Psoas muscle (tissue), 8 donors: ENCODE results near the gene FAM83C. TPM values are rescaled to one million over a fixed set of nuclear protein-coding genes. Genes with fewer than 3 reads are reported as not detected.
"Not testable (repeated sequence)": the region's sequence is repeated elsewhere in the genome, so short reads cannot be mapped to it uniquely, and the experiment has no call there.

Experiments used
- ATAC-seq, 4 donors: fragments of 200-7000 bp; cut with Tn5 transposase; one replicate each; pipeline ENCODE4 v1.9.1; 2020; ENCODE audit warnings: moderate library complexity in 3 of 4, mild to moderate bottlenecking in 2 of 4
- DNase-seq, 2 donors: peaks; one replicate each; pipeline ENCODE4 v3.0.0-alpha.2; 2020
- H3K27ac ChIP-seq: fragments of 200-600 bp; one replicate; pipeline ENCODE4 v1.8.0; 2022
- H3K27me3 ChIP-seq, 3 donors: fragments of 200-600 bp in 1 of 3; one replicate each; pipeline versions ENCODE4 v1.6.1 to v1.8.0; 2013 to 2022; ENCODE audit warnings: low read length in 2 of 3, mild to moderate bottlenecking in 2 of 3, moderate library complexity in 1 of 3; ENCODE audit not compliant: insufficient read depth in 3 of 3
- H3K36me3 ChIP-seq, 2 donors: fragments of 200-600 bp in 1 of 2; one replicate each; pipeline versions ENCODE4 v1.6.1 to v1.8.0; 2013 to 2022; ENCODE audit warnings: low read depth in 1 of 2, mild to moderate bottlenecking in 1 of 2, moderate library complexity in 1 of 2; ENCODE audit not compliant: insufficient read depth in 1 of 2
- H3K4me1 ChIP-seq: fragments of 200-600 bp; one replicate; pipeline ENCODE4 v1.8.0; 2022
- H3K4me3 ChIP-seq: fragments of 200-600 bp; one replicate; pipeline ENCODE4 v1.8.0; 2022; ENCODE audit warnings: mild to moderate bottlenecking
- H3K9me3 ChIP-seq: fragments of 200-600 bp; one replicate; pipeline ENCODE4 v1.8.0; 2022
- CTCF ChIP-seq: fragments of 200-600 bp; IDR thresholded peaks from one replicate; pipeline ENCODE4 v1.8.0; 2022; ENCODE audit warnings: antibody characterized with exemption
- WGBS, 3 donors: extraction: QIAGEN DNeasy Blood & Tissue Kit; methylation state at CpG; one replicate each; pipeline versions ENCODE4 v1.1.6 to v1.1.7; 2013; 5-methylcytosine and 5-hydroxymethylcytosine counted together
- intact Hi-C, 2 donors: fragments of 100-400 bp; cut with DNase I; formaldehyde crosslinking; loops; one replicate each; pipeline versions ENCODE4 v1.11.0 to v1.14.2; 2022
- polyA plus RNA-seq, 3 donors: library from polyadenylated mRNA; stranded (reverse); fragments of 200-250 nt; gene quantifications; one replicate each; pipeline ENCODE4 v1.2.3, GENCODE V29; 2013
- total RNA-seq, 4 donors: library from RNA; stranded (reverse); fragmentation: NEBNext Ultra II Directional in 2 of 4; extraction: Animal tissue kit (Norgen Biotek cat#: 25700) in 2 of 4; gene quantifications; one replicate each; pipeline versions ENCODE4 v1.2.1 to v1.2.4, GENCODE V29; 2021 to 2023
- donor health status: healthy with polysubstance abuse.
- donor health status: DM: no; HTN: no; CAD: no; lungs with moderate emphysema.
- donor health status: Bipolar disorder and iron deficiency.
- donor health status: healthy.
- donor health status: DM: yes; HTN: yes; CAD: no.
- donor health status: DM: no; HTN: no; CAD: no.
- donor health status: DM: no; HTN: no; CAD: no.
- donor health status: DM: yes; HTN: yes; CAD: no.

The FAM83C gene
- total and polyA plus RNA-seq, 7 donors, result 0.04 to 0.07 (median 0.04) TPM; not detected in 4

GRCh38 chr20:35257175-35257909 is 34.9 kb downstream of the FAM83C start:
- no peak for ATAC-seq
- WGBS, 3 donors, result 62 to 67% (median 64%) methylated on average over 8 of the region's 8 CpGs

GRCh38 chr20:35254448-35254999 is 37.7 kb downstream of the FAM83C start:
- no peak for ATAC-seq
- TF ChIP-seq CTCF, result no peak

More at GRCh38 chr20:35257175-35257909, 34.9 kb downstream of the FAM83C start:
- no peaks in the 10 kb centered on the region for H3K9me3 ChIP-seq
- no peak overlapping the region for H3K27ac ChIP-seq
- no peaks in the 10 kb centered on the region for H3K4me1 ChIP-seq
- no peak for TF ChIP-seq CTCF
- no peaks in the 10 kb centered on the region for H3K36me3 ChIP-seq
- no peaks in the 10 kb centered on the region for H3K27me3 ChIP-seq
- DNase-seq, result no peak
- intact Hi-C loops, result no loop called here
- H3K4me3 ChIP-seq, result no peak overlapping the region

DNA sequence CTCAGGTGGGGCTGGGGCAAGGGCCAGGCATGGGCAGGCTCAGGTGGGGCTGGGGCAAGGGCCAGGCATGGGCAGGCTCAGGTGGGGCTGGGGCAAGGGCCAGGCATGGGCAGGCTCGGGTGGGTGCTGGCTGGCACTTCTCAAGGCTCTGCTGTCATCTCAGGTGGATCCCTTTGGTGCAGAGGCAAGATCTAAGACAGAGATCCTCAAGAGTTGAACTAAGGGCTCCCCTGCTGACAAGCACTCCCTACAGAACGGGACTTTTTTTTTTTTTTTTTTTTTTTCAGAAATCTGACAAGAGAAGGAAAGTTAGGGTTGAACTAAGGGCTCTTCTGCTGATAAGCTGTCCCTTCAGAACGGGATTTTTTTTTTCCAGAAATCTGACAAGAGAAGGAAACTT is 39.2 kb downstream of the FAM83C start:
- no peaks in the 10 kb centered on the region for H3K4me1 ChIP-seq
- no peak overlapping the region for H3K4me3 ChIP-seq
- 67 to 81% (median 75%) methylated on average over 3 of the region's 3 CpGs for WGBS, 3 donors
- intact Hi-C loops, result no loop called here
- DNase-seq (no peak), ATAC-seq (no peak)
- no peaks in the 10 kb centered on the region for H3K9me3 ChIP-seq
- H3K27ac ChIP-seq, result no peak overlapping the region
- H3K27me3 ChIP-seq, result no peaks in the 10 kb centered on the region
- TF ChIP-seq CTCF, result no peak
- H3K36me3 ChIP-seq, result no peaks in the 10 kb centered on the region

More at GRCh38 chr20:35254448-35254999, 37.7 kb downstream of the FAM83C start:
- 88 to 92% (median 89%) methylated on average over 12 of the region's 12 CpGs for WGBS, 3 donors
- H3K27me3 ChIP-seq, result no peaks in the 10 kb centered on the region
- intact Hi-C loops, result no loop called here
- no peaks in the 10 kb centered on the region for H3K4me1 ChIP-seq
- no peaks in the 10 kb centered on the region for H3K9me3 ChIP-seq
- no peak for DNase-seq
- no peak overlapping the region for H3K27ac ChIP-seq
- no peak overlapping the region for H3K4me3 ChIP-seq
- H3K36me3 ChIP-seq, result no peaks in the 10 kb centered on the region

DNA sequence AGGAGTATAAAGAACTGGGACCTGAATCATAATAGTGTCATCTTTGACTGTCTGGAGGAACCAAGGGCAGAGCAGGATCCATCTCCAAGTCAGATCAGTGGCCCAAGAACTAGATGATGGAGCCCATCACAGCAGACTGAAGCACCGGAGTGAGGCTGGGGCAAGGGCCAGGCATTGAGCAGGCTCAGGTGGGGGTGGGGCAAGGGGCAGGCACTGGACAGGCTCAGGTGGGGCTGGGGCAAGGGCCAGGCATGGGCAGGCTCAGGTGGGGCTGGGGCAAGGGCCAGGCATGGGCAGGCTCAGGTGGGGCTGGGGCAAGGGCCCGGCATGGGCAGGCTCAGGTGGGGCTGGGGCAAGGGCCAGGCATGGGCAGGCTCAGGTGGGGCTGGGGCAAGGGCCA is 39.6 kb downstream of the FAM83C start:
- H3K4me3 ChIP-seq, H3K27ac ChIP-seq, H3K36me3 ChIP-seq, H3K27me3 ChIP-seq, H3K4me1 ChIP-seq, DNase-seq, intact Hi-C loops, ATAC-seq, H3K9me3 ChIP-seq: not testable (repeated sequence)
- WGBS, 3 donors, result 92 to 96% (median 94%) methylated on average over 2 of the region's 2 CpGs

GRCh38 chr20:35252037-35252461 is 40.2 kb downstream of the FAM83C start:
- no peak for TF ChIP-seq CTCF
- intact Hi-C loops, result no loop called here

More at GRCh38 chr20:35252037-35252461, 40.2 kb downstream of the FAM83C start:
- no peaks in the 10 kb centered on the region for H3K4me1 ChIP-seq
- no peaks in the 10 kb centered on the region for H3K9me3 ChIP-seq
- no peak overlapping the region for H3K27ac ChIP-seq
- 62 to 76% (median 66%) methylated on average over 2 of the region's 2 CpGs for WGBS, 3 donors
- no peak for DNase-seq
- no peak for ATAC-seq
- H3K27me3 ChIP-seq, result no peaks in the 10 kb centered on the region
- no peaks in the 10 kb centered on the region for H3K36me3 ChIP-seq
- H3K4me3 ChIP-seq, result no peak overlapping the region
